H1 (cell line): ENCODE measurements around the gene ZIM2. TPM values are rescaled to one million over a fixed set of nuclear protein-coding genes. Genes with fewer than 3 reads are reported as not detected.

ENCODE experiments used
- BCL11A ChIP-seq, 2 experiments: IDR thresholded peaks; one replicate each; pipeline ENCODE4 v1.6.1; 2011; ENCODE audit warnings: low read depth in 2 of 2, low read length in 2 of 2, mild to moderate bottlenecking in 2 of 2
- CBX5 ChIP-seq: fragments of 300-800, 300-1000 bp; sonication (generic); IDR thresholded peaks from 2 replicates; pipeline ENCODE4 v1.7.1; 2016; ENCODE audit warnings: antibody characterized with exemption, low read length, low read depth
- CEBPB ChIP-seq: IDR thresholded peaks from 2 replicates; pipeline ENCODE4 v1.6.1; 2012; ENCODE audit warnings: low read depth, low read length
- CHD1 ChIP-seq: IDR thresholded peaks from 2 replicates; pipeline ENCODE4 v1.6.1; 2012; ENCODE audit warnings: low read depth, low read length, improper control_type of control experiment
- GABPA ChIP-seq: IDR thresholded peaks from 2 replicates; pipeline ENCODE4 v1.6.1; 2011; ENCODE audit warnings: mild to moderate bottlenecking, low read length, moderate library complexity, borderline replicate concordance; ENCODE audit not compliant: insufficient read depth
- NANOG ChIP-seq: IDR thresholded peaks from 2 replicates; pipeline ENCODE4 v1.6.1; 2011; ENCODE audit warnings: low read length, low read depth, mild to moderate bottlenecking, inconsistent platforms; ENCODE audit not compliant: insufficient read depth, poor library complexity, severe bottlenecking
- SP4 ChIP-seq: IDR thresholded peaks from 2 replicates; pipeline ENCODE4 v1.6.1; 2012; ENCODE audit warnings: low read length, inconsistent platforms
- SRF ChIP-seq: IDR thresholded peaks from 2 replicates; pipeline ENCODE4 v1.6.1; 2011; ENCODE audit warnings: mild to moderate bottlenecking, low read depth, low read length, moderate library complexity
- TCF12 ChIP-seq: IDR thresholded peaks from 2 replicates; pipeline ENCODE4 v1.6.1; 2011; ENCODE audit warnings: low read depth, mild to moderate bottlenecking, low read length
- polyA plus RNA-seq, 7 experiments: library from polyadenylated mRNA; depleted of rRNA in 3 of 7; stranded (reverse) in 5 of 7; unstranded in 2 of 7; fragments of >200 nt in 5 of 7; fragments of 200-250 nt in 2 of 7; gene quantifications; 1 replicate in 5 of 7; 2 replicates in 1 of 7; 4 replicates in 1 of 7; pipeline versions ENCODE4 v1.2.1 to v1.2.3, GENCODE V29; 2011 to 2013; ENCODE audit warnings: missing spikeins in 2 of 7, mixed read lengths in 2 of 7
- total RNA-seq: library from RNA; stranded (reverse); fragmentation: NEBNext Ultra II Directional; extraction: Animal tissue kit (Norgen Biotek cat#: 25700); gene quantifications from 2 replicates; pipeline ENCODE4 v1.2.1, GENCODE V29; 2021
- TF ChIP-seq, protein P1 (sequence below): IDR thresholded peaks from 2 replicates; pipeline ENCODE4 v1.6.1; 2012; ENCODE audit warnings: inconsistent platforms

ZIM2 gene
- total and polyA plus RNA-seq, 2 of the 8 experiments (the other 6 are each of a cell fraction or from before 2014, with no cell fraction given), result not detected

GRCh38 chr19:56858026-56858425, 17.5 kb upstream of the ZIM2 start (continued):
- TF ChIP-seq, protein P1, sequence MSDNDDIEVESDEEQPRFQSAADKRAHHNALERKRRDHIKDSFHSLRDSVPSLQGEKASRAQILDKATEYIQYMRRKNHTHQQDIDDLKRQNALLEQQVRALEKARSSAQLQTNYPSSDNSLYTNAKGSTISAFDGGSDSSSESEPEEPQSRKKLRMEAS, result no peak
- TF ChIP-seq GABPA (no peak), NANOG (no peak), CHD1 (no peak), CBX5 (no peak), SRF (no peak), TCF12 (no peak), SP4 (no peak), CEBPB (no peak), BCL11A (IDR thresholded peaks at IDR 0.05; ENCODE audit: low read depth in 2 of 2, low read length in 2 of 2) (no peak)
